ENCODE measurements around the gene VKORC1.

Gene VKORC1

GRCh38 chr16:31043898-31044481 is 50.6 kb downstream of the VKORC1 start:
- no peak for TF ChIP-seq CTCF (conservative IDR thresholded peaks at IDR 0.05)
- no peak overlapping the region for H3K27ac ChIP-seq

- no peak for TF ChIP-seq CTCF (conservative IDR thresholded peaks at IDR 0.05)
Measured at GRCh38 chr16:31043352-31043751, 51.2 kb downstream of the VKORC1 start.

GRCh38 chr16:31042866-31043265 is 51.7 kb downstream of the VKORC1 start:
- no peak for TF ChIP-seq CTCF (conservative IDR thresholded peaks at IDR 0.05)
- H3K27ac ChIP-seq, result no peak overlapping the region

More at GRCh38 chr16:31043352-31043751, 51.2 kb downstream of the VKORC1 start:
- no peak overlapping the region for H3K27ac ChIP-seq

Measured in VCaP (cell line).